GM18909 (cell line): ENCODE data around the gene HOMER3.
"Not testable (repeated sequence)": the region's sequence is repeated elsewhere in the genome, so short reads cannot be mapped to it uniquely, and the experiment has no call there.

Experiments
- ATAC-seq: cut with Tn5 transposase; IDR thresholded peaks from one replicate; pipeline ENCODE4 v1.9.1; 2021; ENCODE audit warnings: mild to moderate bottlenecking; ENCODE audit not compliant: unreplicated experiment, poor library complexity

The HOMER3 gene

GRCh38 chr19:18955042-18955441 lies 14.0 kb upstream of the HOMER3 start:
- no peak for ATAC-seq

GRCh38 chr19:18954094-18954493 lies 13.1 kb upstream of the HOMER3 start:
- ATAC-seq: no peak

- not testable (repeated sequence) for ATAC-seq
Observed at GRCh38 chr19:18952364-18953003, 11.5 kb upstream of the HOMER3 start.

GRCh38 chr19:18951721-18952281 lies 10.8 kb upstream of the HOMER3 start:
- ATAC-seq: no peak

GRCh38 chr19:18949858-18950257 lies 8.8 kb upstream of the HOMER3 start:
- no peak for ATAC-seq

GRCh38 chr19:18948976-18949356 lies 7.9 kb upstream of the HOMER3 start:
- no peak for ATAC-seq

- ATAC-seq: no peak
Observed at GRCh38 chr19:18948075-18948975, 7.3 kb upstream of the HOMER3 start.

- no peak for ATAC-seq
Observed at GRCh38 chr19:18946918-18947317, 5.9 kb upstream of the HOMER3 start.

GRCh38 chr19:18946335-18946734 lies 5.3 kb upstream of the HOMER3 start:
- ATAC-seq: no peak

- no peak for ATAC-seq
Observed at GRCh38 chr19:18945297-18945696, 4.3 kb upstream of the HOMER3 start.

- ATAC-seq: no peak
Observed at GRCh38 chr19:18943465-18943864, 2.4 kb upstream of the HOMER3 start.

GRCh38 chr19:18942692-18943091 lies 1.7 kb upstream of the HOMER3 start:
- no peak for ATAC-seq

GRCh38 chr19:18941628-18942354 lies 774 bp upstream of the HOMER3 start:
- ATAC-seq: no peak

- no peak for ATAC-seq
Observed at GRCh38 chr19:18939922-18940768, 872 bp downstream of the HOMER3 start.

GRCh38 chr19:18939163-18939562 lies 1.9 kb downstream of the HOMER3 start:
- ATAC-seq: no peak

GRCh38 chr19:18933297-18933696 lies 7.7 kb downstream of the HOMER3 start:
- no peak for ATAC-seq

GRCh38 chr19:18932216-18932841 lies 8.7 kb downstream of the HOMER3 start:
- ATAC-seq: no peak

- ATAC-seq: no peak
Observed at GRCh38 chr19:18931316-18932162, 9.5 kb downstream of the HOMER3 start.

- ATAC-seq: no peak
Observed at GRCh38 chr19:18929311-18929710, 11.7 kb downstream of the HOMER3 start.
